Neural progenitor cell (in vitro differentiated cells): ENCODE data around the gene MPZL3. TPM values are rescaled to one million over a fixed set of nuclear protein-coding genes. Genes with fewer than 3 reads are reported as not detected.

Experiments
- DNase-seq: peaks from one replicate; pipeline ENCODE4 v3.0.0-alpha.2; 2016; ENCODE audit warnings: low spot score
- H2AFZ ChIP-seq: fragments of 200-600 bp; sonication (generic); replicated peaks from 2 replicates; pipeline ENCODE4 v1.6.1; 2016; ENCODE audit warnings: antibody characterized with exemption
- H3F3A ChIP-seq: fragments of 200-600 bp; sonication (generic); 2 replicates; pipeline ENCODE4 v1.6.1; 2016; ENCODE audit warnings: antibody characterized with exemption, low read depth
- H3K27ac ChIP-seq: fragments of 200-600 bp; sonication (generic); 2 replicates; pipeline ENCODE4 v1.5.1; 2016; ENCODE audit warnings: mild to moderate bottlenecking
- H3K27me3 ChIP-seq: fragments of 200-600 bp; sonication (generic); 2 replicates; pipeline ENCODE4 v1.6.1; 2016; ENCODE audit warnings: mild to moderate bottlenecking, moderate library complexity
- H3K36me3 ChIP-seq: fragments of 200-600 bp; sonication (generic); 2 replicates; pipeline ENCODE4 v1.5.1; 2016
- H3K4me1 ChIP-seq: fragments of 200-600 bp; sonication (generic); 2 replicates; pipeline ENCODE4 v1.6.1; 2016; ENCODE audit warnings: mixed run types
- H3K4me2 ChIP-seq: fragments of 200-600 bp; sonication (generic); 2 replicates; pipeline ENCODE4 v1.6.1; 2016
- H3K4me3 ChIP-seq: fragments of 200-600 bp; sonication (generic); 2 replicates; pipeline ENCODE4 v1.5.1; 2016
- H3K79me2 ChIP-seq: fragments of 200-600 bp; sonication (generic); 2 replicates; pipeline ENCODE4 v1.6.1; 2016; ENCODE audit warnings: low read depth
- H3K9ac ChIP-seq: fragments of 200-600 bp; sonication (generic); 2 replicates; pipeline ENCODE4 v1.6.1; 2016
- H3K9me3 ChIP-seq: fragments of 200-600 bp; sonication (generic); 2 replicates; pipeline ENCODE4 v1.5.1; 2016; ENCODE audit warnings: low read depth
- H4K20me1 ChIP-seq: fragments of 200-600 bp; sonication (generic); 2 replicates; pipeline ENCODE4 v1.6.1; 2016; ENCODE audit warnings: low read depth
- H3K27ac Mint-ChIP-seq: 3 replicates; pipeline ENCODE4 v1.8.0; 2021; ENCODE audit warnings: mixed read lengths
- H3K27me3 Mint-ChIP-seq: 2 replicates; pipeline ENCODE4 v1.8.0; 2022; ENCODE audit warnings: low read depth, mild to moderate bottlenecking, inconsistent platforms, moderate library complexity, mixed read lengths; ENCODE audit not compliant: insufficient read depth
- H3K36me3 Mint-ChIP-seq: 3 replicates; pipeline ENCODE4 v1.8.0; 2021; ENCODE audit warnings: mixed read lengths
- H3K4me1 Mint-ChIP-seq: 3 replicates; pipeline ENCODE4 v1.8.0; 2021; ENCODE audit warnings: mixed read lengths
- H3K4me3 Mint-ChIP-seq: 3 replicates; pipeline ENCODE4 v1.8.0; 2021; ENCODE audit warnings: mild to moderate bottlenecking, moderate library complexity, mixed read lengths
- H3K9me3 Mint-ChIP-seq: 3 replicates; pipeline ENCODE4 v1.8.0; 2020; ENCODE audit warnings: mixed read lengths
- EZH2 ChIP-seq: fragments of 200-600 bp; sonication (generic); IDR thresholded peaks from 2 replicates; pipeline ENCODE4 v1.6.1; 2017; ENCODE audit warnings: antibody characterized with exemption, mild to moderate bottlenecking, moderate library complexity
- EZH2phosphoT487 ChIP-seq: fragments of 200-600 bp; sonication (generic); IDR thresholded peaks from 2 replicates; pipeline ENCODE4 v1.6.1; 2017; ENCODE audit warnings: antibody characterized with exemption
- total RNA-seq: library from RNA; depleted of rRNA; stranded (reverse); fragments of >200 nt; gene quantifications from 2 replicates; pipeline ENCODE4 v1.2.3, GENCODE V29; 2015; ENCODE audit warnings: low replicate concordance
- TF ChIP-seq, protein P1 (sequence below): fragments of 200-600 bp; sonication (generic); IDR thresholded peaks from 2 replicates; pipeline ENCODE4 v1.5.1; 2017; ENCODE audit warnings: antibody characterized with exemption, mild to moderate bottlenecking

The MPZL3 gene
- total RNA-seq, 1 donor from 2014 or later = 5.7 TPM

DNA sequence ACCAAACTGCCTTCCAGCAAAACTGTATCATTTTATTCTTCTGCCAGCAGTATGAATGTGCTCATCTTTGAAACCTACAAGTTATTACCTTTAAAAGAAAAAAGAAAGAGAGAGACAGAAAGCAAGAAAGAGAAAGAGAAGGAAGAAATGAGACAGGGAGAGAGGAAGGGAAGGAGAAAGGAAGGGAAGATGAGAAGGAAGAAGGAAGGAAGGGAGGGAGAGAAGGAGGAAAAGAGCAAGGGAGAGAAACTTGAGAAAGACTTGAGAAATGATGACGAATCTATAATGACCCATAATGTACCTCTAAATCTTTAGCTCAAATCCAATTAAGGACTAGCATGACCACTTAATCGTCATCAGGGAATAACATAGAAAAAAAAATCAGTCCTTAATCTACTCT lies 16.0 kb downstream of the MPZL3 start:
- no peak for DNase-seq
- Mint-ChIP-seq H3K9me3 (no peaks in the 10 kb centered on the region), H3K4me3 (no peak overlapping the region), H3K36me3 (no peaks in the 10 kb centered on the region), H3K4me1 (no peaks in the 10 kb centered on the region), H3K27ac (no peak overlapping the region), H3K27me3 (no peaks in the 10 kb centered on the region)
- no peak overlapping the region for H3K9ac ChIP-seq
- H3K4me1 ChIP-seq = no peaks in the 10 kb centered on the region
- no peaks in the 10 kb centered on the region for H4K20me1 ChIP-seq
- no peaks in the 10 kb centered on the region for H3K79me2 ChIP-seq
- no peaks in the 10 kb centered on the region for H3K27me3 ChIP-seq
- no peak overlapping the region for H3K4me2 ChIP-seq
- H2AFZ ChIP-seq = no peak overlapping the region
- no peaks in the 10 kb centered on the region for H3K36me3 ChIP-seq
- no peak overlapping the region for H3K4me3 ChIP-seq
- H3K9me3 ChIP-seq = no peaks in the 10 kb centered on the region
- no peak overlapping the region for H3K27ac ChIP-seq
- no peaks in the 10 kb centered on the region for H3F3A ChIP-seq
- TF ChIP-seq EZH2 (no peak), EZH2phosphoT487 (no peak)
- TF ChIP-seq, protein P1, sequence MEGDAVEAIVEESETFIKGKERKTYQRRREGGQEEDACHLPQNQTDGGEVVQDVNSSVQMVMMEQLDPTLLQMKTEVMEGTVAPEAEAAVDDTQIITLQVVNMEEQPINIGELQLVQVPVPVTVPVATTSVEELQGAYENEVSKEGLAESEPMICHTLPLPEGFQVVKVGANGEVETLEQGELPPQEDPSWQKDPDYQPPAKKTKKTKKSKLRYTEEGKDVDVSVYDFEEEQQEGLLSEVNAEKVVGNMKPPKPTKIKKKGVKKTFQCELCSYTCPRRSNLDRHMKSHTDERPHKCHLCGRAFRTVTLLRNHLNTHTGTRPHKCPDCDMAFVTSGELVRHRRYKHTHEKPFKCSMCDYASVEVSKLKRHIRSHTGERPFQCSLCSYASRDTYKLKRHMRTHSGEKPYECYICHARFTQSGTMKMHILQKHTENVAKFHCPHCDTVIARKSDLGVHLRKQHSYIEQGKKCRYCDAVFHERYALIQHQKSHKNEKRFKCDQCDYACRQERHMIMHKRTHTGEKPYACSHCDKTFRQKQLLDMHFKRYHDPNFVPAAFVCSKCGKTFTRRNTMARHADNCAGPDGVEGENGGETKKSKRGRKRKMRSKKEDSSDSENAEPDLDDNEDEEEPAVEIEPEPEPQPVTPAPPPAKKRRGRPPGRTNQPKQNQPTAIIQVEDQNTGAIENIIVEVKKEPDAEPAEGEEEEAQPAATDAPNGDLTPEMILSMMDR = no peak

DNA sequence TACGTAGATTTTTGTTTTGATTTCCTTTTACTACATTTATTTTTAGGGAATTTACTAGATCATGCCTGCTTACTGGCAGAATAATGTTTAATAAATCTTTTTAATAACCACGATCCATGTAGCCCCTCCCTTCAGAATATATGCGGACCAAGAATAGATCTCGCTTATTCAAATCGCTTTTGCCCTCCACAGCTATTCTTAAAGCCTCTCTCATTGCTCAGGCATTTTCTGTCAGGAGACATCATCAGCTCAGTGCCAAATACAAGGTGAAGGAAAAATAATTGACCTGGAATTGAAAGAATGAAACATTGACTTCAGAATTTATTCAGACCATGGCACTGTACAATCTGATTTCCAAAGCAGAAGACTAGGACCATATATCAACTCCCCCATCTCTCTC lies 17.3 kb downstream of the MPZL3 start:
- Histone ChIP-seq H3K9ac (no peak overlapping the region), H3K36me3 (no peaks in the 10 kb centered on the region), H3K4me3 (no peak overlapping the region), H3F3A (no peaks in the 10 kb centered on the region), H3K4me1 (no peaks in the 10 kb centered on the region), H3K27me3 (no peaks in the 10 kb centered on the region), H3K9me3 (no peaks in the 10 kb centered on the region), H3K79me2 (no peaks in the 10 kb centered on the region), H4K20me1 (no peaks in the 10 kb centered on the region), H3K27ac (no peak overlapping the region), H3K4me2 (no peak overlapping the region), H2AFZ (no peak overlapping the region)
- TF ChIP-seq, protein P1 = no peak
- no peak for TF ChIP-seq EZH2phosphoT487
- TF ChIP-seq EZH2 = no peak
- no peak overlapping the region for H3K4me3 Mint-ChIP-seq
- no peaks in the 10 kb centered on the region for H3K4me1 Mint-ChIP-seq
- no peak for DNase-seq
- H3K36me3 Mint-ChIP-seq = no peaks in the 10 kb centered on the region
- H3K27me3 Mint-ChIP-seq = no peaks in the 10 kb centered on the region
- no peaks in the 10 kb centered on the region for H3K9me3 Mint-ChIP-seq
- no peak overlapping the region for H3K27ac Mint-ChIP-seq

DNA sequence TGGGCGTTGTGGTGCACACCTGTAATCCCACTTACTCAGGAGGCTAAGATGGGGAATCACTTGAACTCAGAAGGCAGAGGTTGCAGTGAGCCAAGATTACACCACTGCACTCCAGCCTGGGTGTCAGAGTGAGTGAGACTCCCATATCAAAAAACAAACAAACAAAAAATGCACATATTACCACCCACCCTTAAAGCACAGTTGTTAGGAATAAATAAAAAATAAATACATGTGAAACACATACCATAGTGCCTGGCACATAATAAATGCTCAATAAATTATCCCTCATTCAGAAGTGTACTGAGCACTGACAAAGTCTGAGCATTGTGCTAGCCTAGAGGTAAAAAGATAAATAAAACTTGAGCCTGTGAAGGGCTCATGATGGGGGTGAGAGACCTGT lies 18.3 kb downstream of the MPZL3 start:
- Histone ChIP-seq H3K27ac (no peak overlapping the region), H3K4me1 (no peaks in the 10 kb centered on the region), H3K36me3 (no peaks in the 10 kb centered on the region), H3F3A (no peaks in the 10 kb centered on the region), H3K9me3 (no peaks in the 10 kb centered on the region), H4K20me1 (no peaks in the 10 kb centered on the region), H3K4me3 (no peak overlapping the region), H2AFZ (no peak overlapping the region), H3K4me2 (no peak overlapping the region), H3K79me2 (no peaks in the 10 kb centered on the region), H3K27me3 (no peaks in the 10 kb centered on the region), H3K9ac (no peak overlapping the region)
- no peaks in the 10 kb centered on the region for H3K36me3 Mint-ChIP-seq
- no peak overlapping the region for H3K27ac Mint-ChIP-seq
- H3K4me1 Mint-ChIP-seq = no peaks in the 10 kb centered on the region
- no peaks in the 10 kb centered on the region for H3K9me3 Mint-ChIP-seq
- H3K27me3 Mint-ChIP-seq = no peaks in the 10 kb centered on the region
- no peak overlapping the region for H3K4me3 Mint-ChIP-seq
- DNase-seq = no peak
- TF ChIP-seq EZH2phosphoT487 = no peak
- no peak for TF ChIP-seq EZH2
- TF ChIP-seq, protein P1 = no peak
